ENCODE measurements around the gene CNTF.
A peak's percentile ranks its signal among the peaks of the same experiment; 100 is the strongest.

Gene CNTF

DNA sequence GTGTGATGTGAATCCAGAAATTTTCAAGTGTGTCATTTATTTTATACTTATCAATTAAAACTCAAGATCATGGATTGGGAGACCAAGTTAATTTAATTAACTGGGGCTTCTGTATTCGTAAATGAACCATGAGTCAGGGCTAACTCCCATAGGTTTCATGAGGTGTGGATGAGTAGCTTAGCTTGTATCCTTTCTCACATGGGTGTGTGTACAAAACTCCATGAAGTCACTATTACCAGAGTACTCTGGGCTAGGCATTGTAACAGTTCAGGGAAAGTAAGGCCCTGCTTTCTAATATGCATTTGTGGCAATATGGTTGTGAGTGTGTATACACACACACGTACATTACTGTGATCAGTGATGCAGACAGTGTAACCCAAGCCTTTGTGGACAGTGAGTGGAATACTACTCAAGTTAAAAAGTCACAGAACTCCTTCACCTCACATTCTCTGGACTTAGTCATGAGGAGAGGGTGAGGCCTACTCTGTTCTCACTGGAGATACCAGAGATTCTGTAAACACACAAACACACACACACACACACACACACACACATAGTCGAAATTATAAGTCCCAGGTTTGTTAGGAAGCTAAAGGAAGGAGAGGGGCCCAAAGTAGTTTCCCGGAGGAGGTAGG, 3.5 kb downstream of the CNTF start:
- no peak for TF ChIP-seq Cebpa-rat (IDR thresholded peaks at IDR 0.05)
- no peak overlapping the region; the same call in 1 of the 2 replicates for H3K27ac ChIP-seq
- H3K9me3 ChIP-seq: no peaks in the 10 kb centered on the region
- H3K4me2 ChIP-seq: peak overlapping the region; percentile 41
- no peaks in the 10 kb centered on the region for H3K27me3 ChIP-seq
- peaks cover 37% of the 10 kb centered on the region for H3K4me1 ChIP-seq
- no peak overlapping the region for H3K9ac ChIP-seq
- peaks cover 66% of the 10 kb centered on the region for H3K36me3 ChIP-seq
- H4K20me1 ChIP-seq: no peaks in the 10 kb centered on the region
- no peak overlapping the region for H3K4me3 ChIP-seq

DNA sequence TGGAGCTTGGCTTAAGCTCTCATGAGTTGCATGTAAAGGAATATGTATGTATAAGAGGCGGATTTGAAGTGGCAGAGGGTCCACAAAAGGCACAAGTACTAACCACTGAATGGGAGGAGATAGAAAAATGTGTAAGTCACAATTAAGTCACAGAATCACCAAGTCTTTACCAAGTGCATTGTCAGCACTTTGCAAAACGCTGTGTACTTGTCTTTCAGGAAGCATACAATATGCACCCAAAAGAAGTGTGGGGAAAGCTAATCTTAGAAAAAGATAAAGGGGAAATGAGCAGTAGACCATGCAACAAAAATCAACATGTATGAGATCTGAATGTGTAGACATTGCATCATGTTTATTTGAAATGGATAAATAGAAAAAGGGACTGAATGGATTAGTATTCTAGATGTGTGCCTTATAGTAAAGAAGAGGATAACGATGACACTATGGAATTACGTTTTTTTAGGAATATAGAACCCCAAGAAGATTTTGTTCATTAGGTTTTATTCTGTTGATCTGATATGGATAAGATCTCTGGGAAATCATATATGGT, 4.5 kb downstream of the CNTF start:
- H3K4me3 ChIP-seq: no peak overlapping the region
- H3K4me1 ChIP-seq: peaks cover 37% of the 10 kb centered on the region
- no peaks in the 10 kb centered on the region for H3K27me3 ChIP-seq
- H3K9ac ChIP-seq: no peak overlapping the region
- H3K4me2 ChIP-seq: peak overlapping the region; percentile 41
- no peak overlapping the region for H3K27ac ChIP-seq
- peaks cover 56% of the 10 kb centered on the region for H3K36me3 ChIP-seq
- no peak for TF ChIP-seq Cebpa-rat (IDR thresholded peaks at IDR 0.05)
- no peaks in the 10 kb centered on the region for H3K9me3 ChIP-seq
- H4K20me1 ChIP-seq: no peaks in the 10 kb centered on the region

DNA sequence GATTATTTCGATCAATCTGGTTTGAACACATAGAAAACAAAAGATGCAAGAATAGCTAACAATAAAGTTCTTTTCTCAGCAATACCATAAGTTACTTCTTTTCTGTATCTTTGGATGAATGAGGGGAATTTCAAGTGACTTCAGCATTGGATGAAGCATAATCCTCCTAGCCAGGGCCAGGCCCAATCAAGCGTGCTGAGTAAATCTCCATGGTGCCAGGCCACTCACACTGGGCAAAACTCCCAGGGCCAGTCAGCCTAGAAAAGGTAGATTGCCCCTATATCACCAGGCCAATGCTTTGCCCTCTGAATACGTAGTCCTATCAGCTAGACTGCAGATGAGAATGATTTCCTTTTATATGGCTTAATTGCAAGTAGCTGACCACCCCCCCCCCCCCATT, 6.0 kb downstream of the CNTF start:
- no peak for TF ChIP-seq Cebpa-rat (IDR thresholded peaks at IDR 0.05)

GRCh38 chr11:58629857-58630256, 7.4 kb downstream of the CNTF start:
- H3K36me3 ChIP-seq: peaks cover 27% of the 10 kb centered on the region
- no peak overlapping the region for H3K9ac ChIP-seq
- H3K4me3 ChIP-seq: no peak overlapping the region
- H3K4me1 ChIP-seq: peaks cover 37% of the 10 kb centered on the region
- H3K9me3 ChIP-seq: no peaks in the 10 kb centered on the region
- no peak for TF ChIP-seq Cebpa-rat (IDR thresholded peaks at IDR 0.05)
- no peaks in the 10 kb centered on the region for H4K20me1 ChIP-seq
- H3K27me3 ChIP-seq: no peaks in the 10 kb centered on the region
- no peak overlapping the region for H3K27ac ChIP-seq
- H3K4me2 ChIP-seq: 0 out of 2 replicates have a peak overlapping the region, but pooled peaks have one; percentile 7

More for the DNA sequence above, 6.0 kb downstream of the CNTF start:
- Histone ChIP-seq H3K27me3 (no peaks in the 10 kb centered on the region), H4K20me1 (no peaks in the 10 kb centered on the region), H3K27ac (no peak overlapping the region), H3K4me3 (no peak overlapping the region), H3K36me3 (peaks cover 41% of the 10 kb centered on the region), H3K4me2 (no peak overlapping the region), H3K9me3 (no peaks in the 10 kb centered on the region), H3K4me1 (peaks cover 37% of the 10 kb centered on the region), H3K9ac (no peak overlapping the region)

DNA sequence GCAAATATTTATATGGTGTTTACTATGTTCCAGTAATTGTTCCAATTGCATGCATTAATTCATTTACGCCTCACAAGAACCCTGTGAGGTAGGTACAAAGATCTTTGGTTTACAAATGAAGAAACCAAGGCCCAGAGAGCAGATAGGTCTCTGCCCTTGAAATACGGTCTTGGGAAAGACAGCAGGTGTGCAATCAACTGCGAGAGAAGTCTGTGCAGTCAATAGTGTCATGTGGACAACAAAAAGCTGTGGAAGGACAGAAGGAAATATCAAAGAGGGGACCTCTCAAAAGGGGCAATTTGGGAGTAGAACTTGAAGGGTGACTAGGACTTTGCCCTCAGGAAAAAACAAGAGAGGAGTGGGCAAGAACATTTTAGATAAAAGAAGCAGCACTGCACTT, 8.9 kb downstream of the CNTF start:
- H3K4me1 ChIP-seq: peaks cover 22% of the 10 kb centered on the region
- H3K9ac ChIP-seq: no peak overlapping the region
- H3K9me3 ChIP-seq: no peaks in the 10 kb centered on the region
- TF ChIP-seq Cebpa-rat (IDR thresholded peaks at IDR 0.05): no peak
- no peak overlapping the region for H3K4me3 ChIP-seq
- H3K36me3 ChIP-seq: peaks cover 12% of the 10 kb centered on the region; the same call in 1 of the 2 replicates
- no peaks in the 10 kb centered on the region for H4K20me1 ChIP-seq
- H3K27me3 ChIP-seq: no peaks in the 10 kb centered on the region
- no peak overlapping the region for H3K4me2 ChIP-seq
- H3K27ac ChIP-seq: no peak overlapping the region

DNA sequence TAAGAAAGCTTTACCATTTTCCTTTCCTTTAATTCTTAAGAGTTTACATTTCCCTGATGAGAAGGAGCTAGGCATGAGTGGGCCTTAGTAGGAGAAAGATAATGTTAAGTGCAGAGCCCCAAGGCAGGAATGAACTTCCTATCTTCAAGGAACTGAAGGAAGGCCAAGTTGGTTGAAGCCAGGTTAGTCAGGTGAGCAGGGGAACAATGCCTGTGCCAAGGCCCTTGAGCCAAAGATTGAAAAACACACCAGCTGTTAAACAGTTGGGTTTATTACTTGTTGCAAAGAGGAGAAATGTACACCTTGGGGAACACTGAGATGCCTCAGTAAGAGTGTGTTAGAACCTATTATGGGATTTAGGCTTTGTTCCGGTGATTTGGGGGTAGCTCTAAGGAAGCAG, 10.0 kb downstream of the CNTF start:
- Histone ChIP-seq H3K27ac (no peak overlapping the region), H3K27me3 (no peaks in the 10 kb centered on the region), H3K36me3 (peaks cover 11% of the 10 kb centered on the region; the same call in 1 of the 2 replicates), H3K4me2 (no peak overlapping the region), H3K9me3 (no peaks in the 10 kb centered on the region), H3K9ac (no peak overlapping the region), H4K20me1 (no peaks in the 10 kb centered on the region), H3K4me3 (no peak overlapping the region), H3K4me1 (peaks cover 11% of the 10 kb centered on the region)
- TF ChIP-seq Cebpa-rat (IDR thresholded peaks at IDR 0.05): no peak

- peaks cover 9% of the 10 kb centered on the region for H3K4me1 ChIP-seq
- no peak for TF ChIP-seq Cebpa-rat (IDR thresholded peaks at IDR 0.05)
- no peak overlapping the region for H3K27ac ChIP-seq
- no peaks in the 10 kb centered on the region for H3K9me3 ChIP-seq
- H3K4me3 ChIP-seq: no peak overlapping the region
- no peak overlapping the region for H3K9ac ChIP-seq
- H3K27me3 ChIP-seq: no peaks in the 10 kb centered on the region
- H3K36me3 ChIP-seq: no peaks in the 10 kb centered on the region
- no peaks in the 10 kb centered on the region for H4K20me1 ChIP-seq
- no peak overlapping the region for H3K4me2 ChIP-seq
Observed at GRCh38 chr11:58636587-58636986, 14.1 kb downstream of the CNTF start.

DNA sequence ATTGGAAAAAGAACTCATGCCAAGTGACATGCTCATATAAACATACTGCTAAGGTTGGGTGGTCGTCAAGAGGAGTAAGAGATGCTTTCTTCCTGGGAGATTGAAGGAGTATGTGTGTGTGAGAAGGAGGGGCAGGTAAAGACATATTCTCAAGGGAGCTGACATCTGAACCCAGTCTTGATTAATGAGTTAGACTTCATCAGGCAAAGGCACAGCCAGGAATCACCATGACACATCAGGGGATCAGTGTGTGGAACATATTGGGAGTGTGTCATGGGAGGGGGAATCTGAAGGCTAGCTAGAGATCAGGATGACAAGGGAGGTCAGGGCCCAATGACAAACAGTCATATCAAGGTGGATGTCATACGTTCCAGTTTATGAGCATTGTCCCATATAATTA, 14.9 kb downstream of the CNTF start:
- TF ChIP-seq Cebpa-rat (IDR thresholded peaks at IDR 0.05): no peak
- H3K4me2 ChIP-seq: no peak overlapping the region
- no peak overlapping the region for H3K4me3 ChIP-seq
- H3K9ac ChIP-seq: no peak overlapping the region
- H3K9me3 ChIP-seq: no peaks in the 10 kb centered on the region
- no peak overlapping the region for H3K27ac ChIP-seq
- H3K4me1 ChIP-seq: peaks cover 9% of the 10 kb centered on the region
- H3K27me3 ChIP-seq: no peaks in the 10 kb centered on the region
- H3K36me3 ChIP-seq: no peaks in the 10 kb centered on the region
- H4K20me1 ChIP-seq: no peaks in the 10 kb centered on the region

- no peak for TF ChIP-seq Cebpa-rat (IDR thresholded peaks at IDR 0.05)
- Histone ChIP-seq H3K9ac (no peak overlapping the region), H3K27ac (no peak overlapping the region), H3K9me3 (no peaks in the 10 kb centered on the region), H3K4me3 (no peak overlapping the region), H3K4me1 (peaks cover 9% of the 10 kb centered on the region), H3K36me3 (no peaks in the 10 kb centered on the region), H4K20me1 (no peaks in the 10 kb centered on the region), H3K4me2 (no peak overlapping the region), H3K27me3 (no peaks in the 10 kb centered on the region)
Observed at GRCh38 chr11:58639103-58639502, 16.6 kb downstream of the CNTF start.

DNA sequence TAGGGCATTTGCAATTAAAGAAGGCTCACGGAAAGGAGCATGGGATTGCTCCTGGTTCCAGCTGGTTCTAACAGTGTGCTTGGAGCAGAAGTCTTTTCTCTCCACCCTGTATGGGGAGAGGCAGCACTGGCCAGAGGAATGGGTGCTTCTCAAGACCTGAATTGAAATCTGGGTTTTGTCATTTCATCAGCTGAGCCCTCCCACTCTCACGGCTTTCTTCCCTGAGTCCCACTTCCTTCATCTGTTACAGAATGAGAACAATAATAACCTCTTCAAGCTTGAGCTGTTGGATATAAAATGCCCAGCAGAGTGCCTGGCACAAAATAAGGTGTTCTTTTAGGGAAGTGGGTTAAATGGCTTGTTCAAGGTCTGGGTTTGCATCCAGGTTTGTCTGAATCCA, 17.2 kb downstream of the CNTF start:
- Histone ChIP-seq H3K4me2 (no peak overlapping the region), H3K36me3 (no peaks in the 10 kb centered on the region), H4K20me1 (no peaks in the 10 kb centered on the region), H3K9ac (no peak overlapping the region), H3K27ac (no peak overlapping the region), H3K4me3 (no peak overlapping the region), H3K27me3 (no peaks in the 10 kb centered on the region), H3K9me3 (peaks cover under 1% of the 10 kb centered on the region; the same call in 1 of the 2 replicates), H3K4me1 (peaks cover 9% of the 10 kb centered on the region)
- no peak for TF ChIP-seq Cebpa-rat (IDR thresholded peaks at IDR 0.05)
